ENCODE measurements around the gene ECT2L. TPM values are rescaled to one million over a fixed set of nuclear protein-coding genes. Genes with fewer than 3 reads are reported as not detected.

The ECT2L gene
- total and polyA plus RNA-seq, 3 donors from 2014 or later: 0.16 to 1.6 (median 0.19) TPM

DNA sequence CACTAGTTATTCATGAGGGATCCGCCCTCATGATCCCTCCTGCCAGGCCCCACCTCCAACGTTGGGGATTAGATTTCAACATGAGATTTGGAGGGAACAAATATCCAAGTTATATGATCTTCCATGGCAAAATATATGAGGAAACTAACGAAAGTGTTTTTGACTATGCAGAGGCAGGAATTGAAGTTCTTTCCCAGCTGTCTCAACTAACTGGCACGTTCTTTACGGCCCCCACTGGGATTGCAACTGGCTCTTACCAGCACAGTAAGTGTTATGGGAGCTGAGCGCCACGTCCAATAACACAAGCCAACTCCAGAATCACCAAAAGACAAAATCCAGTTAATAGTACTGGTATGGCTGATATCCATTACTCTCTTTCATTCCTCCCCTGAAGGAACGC is 66.6 kb downstream of the ECT2L start:
- H3K27ac ChIP-seq: no peak overlapping the region
- no peak overlapping the region for H3K4me3 ChIP-seq
- intact Hi-C loops (cut with DNase I; ENCODE audit: low total_unique reads): no loop called here
- H3K36me3 ChIP-seq (ENCODE audit: low read depth, missing control alignments): no peaks in the 10 kb centered on the region
- WGBS, 2 donors: 69 to 84% methylated on average over 8 of the region's 8 CpGs
- H3K9me3 ChIP-seq: no peaks in the 10 kb centered on the region
- TF ChIP-seq POLR2A (IDR thresholded peaks at IDR 0.05) (no peak), CTCF (IDR thresholded peaks at IDR 0.05) (no peak)
- no peaks in the 10 kb centered on the region for H3K4me1 ChIP-seq
- H3K27me3 ChIP-seq: no peaks in the 10 kb centered on the region
- no peak for DNase-seq

GRCh38 chr6:138863321-138863720 is 67.4 kb downstream of the ECT2L start:
- no peak for DNase-seq
- no peaks in the 10 kb centered on the region for H3K36me3 ChIP-seq (ENCODE audit: low read depth, missing control alignments)
- no peaks in the 10 kb centered on the region for H3K4me1 ChIP-seq
- H3K27me3 ChIP-seq: no peaks in the 10 kb centered on the region
- intact Hi-C loops (cut with DNase I; ENCODE audit: low total_unique reads): no loop called here
- TF ChIP-seq POLR2A (IDR thresholded peaks at IDR 0.05) (no peak), CTCF (IDR thresholded peaks at IDR 0.05) (no peak)
- WGBS, 2 donors: 77% methylated on average over 9 of the region's 9 CpGs
- no peak overlapping the region for H3K27ac ChIP-seq
- H3K9me3 ChIP-seq: no peaks in the 10 kb centered on the region
- no peak overlapping the region for H3K4me3 ChIP-seq

DNA sequence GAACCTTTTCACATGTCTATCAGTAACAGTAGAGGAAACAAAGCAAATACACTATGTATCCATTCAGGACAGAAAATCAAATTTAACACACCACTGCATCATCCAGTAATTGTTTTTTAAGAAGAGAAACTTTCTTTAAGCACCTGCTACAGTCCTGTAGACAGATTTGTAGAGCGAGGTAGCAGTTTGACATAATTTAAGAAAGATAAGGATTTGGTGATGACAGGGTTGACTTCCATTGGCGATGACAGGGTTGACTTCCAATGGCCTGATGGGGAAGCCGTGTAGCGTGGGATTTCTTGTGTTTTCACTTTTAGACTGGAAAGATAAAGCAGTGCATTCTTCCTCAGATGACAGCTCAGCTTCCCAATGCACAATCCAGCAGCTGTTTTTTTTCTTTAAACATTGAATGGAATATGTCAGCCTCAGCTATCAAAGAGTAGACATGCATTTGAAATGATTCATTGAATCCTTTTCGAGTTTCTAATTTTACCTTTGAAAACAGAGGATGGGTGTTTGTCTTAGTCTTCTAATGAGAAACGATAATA is 68.5 kb downstream of the ECT2L start:
- Histone ChIP-seq H3K27ac (no peak overlapping the region), H3K36me3 (ENCODE audit: low read depth, missing control alignments) (no peaks in the 10 kb centered on the region), H3K4me3 (no peak overlapping the region), H3K4me1 (no peaks in the 10 kb centered on the region), H3K9me3 (no peaks in the 10 kb centered on the region), H3K27me3 (no peaks in the 10 kb centered on the region)
- TF ChIP-seq CTCF (IDR thresholded peaks at IDR 0.05) (no peak), POLR2A (IDR thresholded peaks at IDR 0.05) (no peak)
- no peak for DNase-seq
- intact Hi-C loops (cut with DNase I; ENCODE audit: low total_unique reads): no loop called here
- 64 to 71% methylated on average over 6 of the region's 6 CpGs for WGBS, 2 donors

- Histone ChIP-seq H3K4me3 (no peak overlapping the region), H3K27me3 (no peaks in the 10 kb centered on the region), H3K9me3 (no peaks in the 10 kb centered on the region), H3K36me3 (ENCODE audit: low read depth, missing control alignments) (no peaks in the 10 kb centered on the region), H3K27ac (no peak overlapping the region), H3K4me1 (no peaks in the 10 kb centered on the region)
- WGBS, 2 donors: 89 to 92% methylated on average over 6 of the region's 6 CpGs
- intact Hi-C loops (cut with DNase I; ENCODE audit: low total_unique reads): no loop called here
- TF ChIP-seq CTCF (IDR thresholded peaks at IDR 0.05) (no peak), POLR2A (IDR thresholded peaks at IDR 0.05) (no peak)
- no peak for DNase-seq
Measured at GRCh38 chr6:138865480-138866109, 69.7 kb downstream of the ECT2L start.

DNA sequence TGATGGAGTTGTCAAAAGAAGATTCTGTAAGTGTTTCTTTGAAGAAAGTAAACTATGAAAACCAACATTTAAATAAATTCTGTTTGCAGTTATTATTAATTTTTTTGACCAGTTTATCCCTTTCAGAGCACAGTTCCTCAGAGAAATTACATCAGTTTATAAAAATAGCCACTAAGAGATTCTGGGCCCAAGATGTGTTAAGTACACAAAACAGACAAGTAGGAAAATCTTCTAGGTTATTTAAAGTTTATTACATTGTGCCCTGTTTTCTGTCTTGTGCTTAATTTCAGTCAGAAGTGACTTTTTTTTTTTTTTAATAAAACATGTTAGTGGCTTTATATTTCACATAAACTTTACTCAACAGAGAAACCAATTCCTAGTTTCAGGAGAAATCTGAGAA is 72.3 kb downstream of the ECT2L start:
- Histone ChIP-seq H3K4me3 (no peak overlapping the region), H3K4me1 (no peaks in the 10 kb centered on the region), H3K36me3 (ENCODE audit: low read depth, missing control alignments) (no peaks in the 10 kb centered on the region), H3K9me3 (no peaks in the 10 kb centered on the region), H3K27ac (no peak overlapping the region), H3K27me3 (no peaks in the 10 kb centered on the region)
- DNase-seq: no peak
- TF ChIP-seq POLR2A (IDR thresholded peaks at IDR 0.05) (no peak), CTCF (IDR thresholded peaks at IDR 0.05) (no peak)
- intact Hi-C loops (cut with DNase I; ENCODE audit: low total_unique reads): no loop called here

All from testis (tissue), 3 donors.